Measurements from ENCODE around the gene TMEM201. TPM values are rescaled to one million over a fixed set of nuclear protein-coding genes. Genes with fewer than 3 reads are reported as not detected.

The TMEM201 gene
- polyA plus RNA-seq, 1 experiment: 1.6 TPM

DNA sequence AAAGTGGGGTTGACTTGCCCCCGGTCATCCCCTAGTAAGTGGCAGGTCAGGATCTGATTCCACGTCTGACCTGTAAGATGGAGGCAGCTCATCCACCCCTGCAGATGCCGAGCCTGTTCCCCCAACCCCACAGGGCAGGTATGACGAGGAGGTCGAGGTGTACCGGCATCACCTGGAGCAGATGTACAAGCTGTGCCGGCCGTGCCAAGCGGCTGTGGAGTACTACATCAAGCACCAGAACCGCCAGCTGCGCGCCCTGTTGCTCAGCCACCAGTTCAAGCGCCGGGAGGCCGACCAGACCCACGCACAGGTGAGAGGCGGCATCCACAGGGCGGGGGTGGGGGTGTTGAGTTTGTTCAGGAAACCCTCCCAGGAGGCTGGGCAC lies 9.6 kb downstream of the TMEM201 start:
- CTCF ChIA-PET: interaction anchor here (0.5 to 0.6 kb wide), 2 partner anchors 28 to 69 kb away, joined by 3 read pairs; no protein-coding TSS in a partner anchor

DNA sequence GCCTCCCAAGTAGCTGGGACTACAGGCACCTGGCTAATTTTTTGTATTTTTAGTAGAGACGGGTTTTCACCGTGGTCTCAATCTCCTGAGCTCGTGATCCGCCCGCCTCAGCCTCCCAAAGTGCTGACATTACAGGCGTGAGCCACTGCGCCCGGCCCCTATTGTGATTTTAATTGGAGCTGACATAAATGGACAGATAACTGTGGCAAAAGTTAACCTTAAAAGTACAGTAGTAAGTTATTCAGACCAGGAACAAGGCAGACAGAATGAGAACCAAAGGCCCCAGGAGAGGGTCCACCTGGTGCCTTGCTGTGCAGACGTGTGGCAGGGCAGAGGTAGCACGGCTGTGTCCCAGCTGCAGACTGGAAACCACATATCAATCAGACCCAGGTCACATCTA lies 11.0 kb downstream of the TMEM201 start:
- TF ChIP-seq CTCF (IDR thresholded peaks at IDR 0.05; ENCODE audit: low read depth, low read length): no peak
- no peak overlapping the region for H3K27ac ChIP-seq (ENCODE audit: low read depth, low read length)
- POLR2A ChIA-PET: no interaction called here

More for the DNA sequence above, 9.6 kb downstream of the TMEM201 start:
- no peaks in the 10 kb centered on the region for H3K27me3 ChIP-seq (ENCODE audit: control insufficient read depth, insufficient read depth, low read length)
- H3K9me3 ChIP-seq (ENCODE audit: control insufficient read depth, insufficient read depth, low read length): no peaks in the 10 kb centered on the region
- no peak for TF ChIP-seq CTCF (IDR thresholded peaks at IDR 0.05; ENCODE audit: low read depth, low read length)
- H3K4me3 ChIP-seq (ENCODE audit: low read depth, low read length): no peak overlapping the region
- no peak overlapping the region for H3K27ac ChIP-seq (ENCODE audit: low read depth, low read length)
- POLR2A ChIA-PET: no interaction called here
- DNase-seq (ENCODE audit: low read depth, low spot score): no peak

DNA sequence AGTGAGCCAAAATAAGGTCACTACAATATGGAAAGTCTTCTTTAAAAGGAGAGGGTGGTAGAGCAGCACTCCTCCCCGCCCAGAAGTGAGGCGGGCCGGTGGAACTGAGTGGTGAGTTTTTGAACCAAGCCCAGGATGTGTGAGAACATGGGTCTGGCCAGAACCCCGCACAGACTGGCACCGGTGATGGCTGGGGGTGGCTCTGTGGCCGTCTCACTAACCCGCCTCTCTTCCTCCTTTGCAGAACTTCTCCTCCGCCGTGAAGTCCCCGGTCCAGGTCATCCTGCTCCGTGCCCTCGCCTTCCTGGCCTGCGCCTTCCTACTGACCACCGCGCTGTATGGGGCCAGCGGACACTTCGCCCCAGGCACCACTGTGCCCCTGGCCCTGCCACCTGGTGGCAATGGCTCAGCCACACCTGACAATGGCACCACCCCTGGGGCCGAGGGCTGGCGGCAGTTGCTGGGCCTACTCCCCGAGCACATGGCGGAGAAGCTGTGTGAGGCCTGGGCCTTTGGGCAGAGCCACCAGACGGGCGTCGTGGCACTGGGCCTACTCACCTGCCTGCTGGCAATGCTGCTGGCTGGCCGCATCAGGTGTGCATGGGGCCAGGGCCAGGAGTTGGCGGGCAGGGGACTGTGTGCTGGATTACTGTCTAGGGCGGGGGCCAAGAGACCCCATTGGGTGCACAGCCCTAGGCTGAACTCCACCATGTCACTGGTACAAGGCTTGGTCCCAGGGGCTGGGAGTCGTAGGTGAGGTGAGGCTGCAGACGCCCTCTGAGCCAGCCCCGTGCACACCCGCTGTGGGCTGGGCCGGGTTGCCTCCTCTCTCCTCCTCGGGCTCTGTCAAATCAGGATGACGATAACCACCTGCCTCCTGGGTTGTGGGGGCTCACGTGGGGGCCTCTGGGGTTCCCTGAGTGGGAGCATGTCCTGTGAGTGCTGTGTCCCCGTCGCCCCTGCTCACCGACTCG lies 12.4 kb downstream of the TMEM201 start:
- CTCF ChIA-PET: no interaction called here
- POLR2A ChIA-PET: no interaction called here

More for the DNA sequence above, 11.0 kb downstream of the TMEM201 start:
- CTCF ChIA-PET: no interaction called here
- H3K27me3 ChIP-seq (ENCODE audit: control insufficient read depth, insufficient read depth, low read length): no peaks in the 10 kb centered on the region
- DNase-seq (ENCODE audit: low read depth, low spot score): no peak
- no peak overlapping the region for H3K4me3 ChIP-seq (ENCODE audit: low read depth, low read length)
- no peaks in the 10 kb centered on the region for H3K9me3 ChIP-seq (ENCODE audit: control insufficient read depth, insufficient read depth, low read length)

GRCh38 chr1:9601942-9602793 lies 13.5 kb downstream of the TMEM201 start:
- no peaks in the 10 kb centered on the region for H3K27me3 ChIP-seq (ENCODE audit: control insufficient read depth, insufficient read depth, low read length)
- no peak overlapping the region for H3K4me3 ChIP-seq (ENCODE audit: low read depth, low read length)
- no peak overlapping the region for H3K27ac ChIP-seq (ENCODE audit: low read depth, low read length)
- no peak for DNase-seq (ENCODE audit: low read depth, low spot score)
- no peaks in the 10 kb centered on the region; the same call in 1 of the 2 replicates for H3K9me3 ChIP-seq (ENCODE audit: control insufficient read depth, insufficient read depth, low read length)
- TF ChIP-seq CTCF (IDR thresholded peaks at IDR 0.05; ENCODE audit: low read depth, low read length): no peak
- ChIA-PET POLR2A (no interaction called here), CTCF (no interaction called here)

More for the DNA sequence above, 12.4 kb downstream of the TMEM201 start:
- no peak for TF ChIP-seq CTCF (IDR thresholded peaks at IDR 0.05; ENCODE audit: low read depth, low read length)
- no peak for DNase-seq (ENCODE audit: low read depth, low spot score)
- no peaks in the 10 kb centered on the region for H3K27me3 ChIP-seq (ENCODE audit: control insufficient read depth, insufficient read depth, low read length)
- no peak overlapping the region for H3K27ac ChIP-seq (ENCODE audit: low read depth, low read length)
- no peak overlapping the region for H3K4me3 ChIP-seq (ENCODE audit: low read depth, low read length)
- H3K9me3 ChIP-seq (ENCODE audit: control insufficient read depth, insufficient read depth, low read length): no peaks in the 10 kb centered on the region

Measured in AG04450 (cell line).